Measurements from ENCODE around the gene CSMD2. TPM values are rescaled to one million over a fixed set of nuclear protein-coding genes. Genes with fewer than 3 reads are reported as not detected.

The CSMD2 gene
- total RNA-seq, 4 donors from 2014 or later = 0.09 to 0.20 TPM; not detected in 2

DNA sequence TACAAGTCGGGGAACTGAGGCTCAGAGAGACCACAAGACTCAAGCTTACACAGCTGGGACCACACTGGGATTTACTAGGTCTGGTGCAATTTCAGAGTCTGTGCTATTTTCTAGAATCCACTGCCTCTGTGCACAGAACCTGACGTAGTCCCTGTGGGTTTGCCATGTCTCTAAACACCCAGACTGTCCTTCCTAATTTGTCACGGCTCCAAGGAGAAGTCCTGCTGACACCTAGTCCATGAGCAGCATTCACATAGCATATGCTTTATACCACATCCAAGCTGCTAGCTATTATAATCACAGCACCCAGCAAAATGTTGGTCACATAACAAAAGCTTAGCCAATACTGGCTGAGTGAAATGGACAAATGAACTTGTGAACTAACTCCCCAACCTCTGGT lies 380.2 kb downstream of the CSMD2 start:
- in situ Hi-C loops (cut with MboI; ENCODE audit: low sequenced_read_pairs in 4 of 4) (no loop called here), intact Hi-C loops (cut with DNase I; ENCODE audit: low total_unique reads) (no loop called here)
- TF ChIP-seq, protein P1, sequence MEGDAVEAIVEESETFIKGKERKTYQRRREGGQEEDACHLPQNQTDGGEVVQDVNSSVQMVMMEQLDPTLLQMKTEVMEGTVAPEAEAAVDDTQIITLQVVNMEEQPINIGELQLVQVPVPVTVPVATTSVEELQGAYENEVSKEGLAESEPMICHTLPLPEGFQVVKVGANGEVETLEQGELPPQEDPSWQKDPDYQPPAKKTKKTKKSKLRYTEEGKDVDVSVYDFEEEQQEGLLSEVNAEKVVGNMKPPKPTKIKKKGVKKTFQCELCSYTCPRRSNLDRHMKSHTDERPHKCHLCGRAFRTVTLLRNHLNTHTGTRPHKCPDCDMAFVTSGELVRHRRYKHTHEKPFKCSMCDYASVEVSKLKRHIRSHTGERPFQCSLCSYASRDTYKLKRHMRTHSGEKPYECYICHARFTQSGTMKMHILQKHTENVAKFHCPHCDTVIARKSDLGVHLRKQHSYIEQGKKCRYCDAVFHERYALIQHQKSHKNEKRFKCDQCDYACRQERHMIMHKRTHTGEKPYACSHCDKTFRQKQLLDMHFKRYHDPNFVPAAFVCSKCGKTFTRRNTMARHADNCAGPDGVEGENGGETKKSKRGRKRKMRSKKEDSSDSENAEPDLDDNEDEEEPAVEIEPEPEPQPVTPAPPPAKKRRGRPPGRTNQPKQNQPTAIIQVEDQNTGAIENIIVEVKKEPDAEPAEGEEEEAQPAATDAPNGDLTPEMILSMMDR (IDR thresholded peaks at IDR 0.05 in 4 of 5, conservative IDR thresholded peaks at IDR 0.05 in 1 of 5) = no peak
- no peak for TF ChIP-seq POLR2A (IDR thresholded peaks at IDR 0.05)
- DNase-seq = no peak
- H3K4me3 ChIP-seq = no peak overlapping the region
- H3K27me3 ChIP-seq = no peaks in the 10 kb centered on the region
- H3K9me3 ChIP-seq = no peaks in the 10 kb centered on the region
- ATAC-seq = no peak
- no peaks in the 10 kb centered on the region for H3K36me3 ChIP-seq
- H3K27ac ChIP-seq = no peak overlapping the region
- H3K4me1 ChIP-seq = no peaks in the 10 kb centered on the region

DNA sequence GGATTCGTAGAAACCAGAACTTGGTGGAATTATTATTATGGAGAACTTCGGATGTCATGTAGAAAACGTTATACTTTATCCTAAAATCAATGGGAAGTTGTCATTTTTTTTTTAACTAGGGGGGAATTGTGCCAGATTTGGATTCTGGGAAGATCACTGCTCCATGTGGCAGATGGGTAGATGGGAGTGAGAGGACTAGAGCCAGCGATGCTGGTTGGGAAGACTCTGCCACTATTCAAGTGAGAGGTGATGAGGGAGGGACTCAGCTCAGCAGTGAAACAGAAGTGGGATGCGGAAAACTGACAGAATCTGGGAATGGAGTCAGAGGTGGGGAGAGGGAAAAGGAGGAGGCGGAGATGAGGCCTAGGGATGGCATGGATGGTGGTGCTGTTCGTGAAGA lies 382.3 kb downstream of the CSMD2 start:
- in situ Hi-C loops (cut with MboI; ENCODE audit: low sequenced_read_pairs in 4 of 4) = no loop called here
- Histone ChIP-seq H3K9me3 (no peaks in the 10 kb centered on the region), H3K27ac (no peak overlapping the region), H3K27me3 (no peaks in the 10 kb centered on the region), H3K4me3 (no peak overlapping the region), H3K4me1 (no peaks in the 10 kb centered on the region), H3K36me3 (no peaks in the 10 kb centered on the region)
- no peak for DNase-seq
- ATAC-seq = no peak
- intact Hi-C loops (cut with DNase I; ENCODE audit: low total_unique reads) = no loop called here
- TF ChIP-seq POLR2A (IDR thresholded peaks at IDR 0.05) = no peak
- TF ChIP-seq, protein P1 (IDR thresholded peaks at IDR 0.05 in 4 of 5, conservative IDR thresholded peaks at IDR 0.05 in 1 of 5) = no peak

DNA sequence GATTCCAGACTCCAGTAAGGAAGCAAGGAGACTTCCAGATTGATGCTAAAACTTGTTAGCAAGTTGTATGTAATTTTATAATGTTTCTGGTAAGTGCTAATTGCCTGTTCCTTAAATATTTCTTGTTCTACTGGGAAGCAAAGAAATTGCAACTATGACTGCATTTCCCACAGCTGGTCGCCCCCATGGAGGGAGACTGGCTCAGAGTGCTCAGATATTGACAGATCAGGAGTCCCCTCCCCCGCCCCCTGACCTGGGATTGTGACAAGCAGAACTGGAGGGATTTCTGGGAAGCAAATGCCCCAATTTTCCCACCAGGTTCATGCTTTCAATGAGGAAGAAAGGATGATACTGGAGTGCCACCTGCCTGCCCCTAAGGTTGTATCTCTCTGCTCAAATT lies 383.4 kb downstream of the CSMD2 start:
- ATAC-seq = no peak
- H3K4me1 ChIP-seq = no peaks in the 10 kb centered on the region
- no peaks in the 10 kb centered on the region for H3K27me3 ChIP-seq
- no peak for DNase-seq
- TF ChIP-seq, protein P1 (IDR thresholded peaks at IDR 0.05 in 4 of 5, conservative IDR thresholded peaks at IDR 0.05 in 1 of 5) = no peak
- no peak for TF ChIP-seq POLR2A (IDR thresholded peaks at IDR 0.05)
- no peaks in the 10 kb centered on the region for H3K36me3 ChIP-seq
- no peak overlapping the region for H3K4me3 ChIP-seq
- intact Hi-C loops (cut with DNase I; ENCODE audit: low total_unique reads) = no loop called here
- in situ Hi-C loops (cut with MboI; ENCODE audit: low sequenced_read_pairs in 4 of 4) = no loop called here
- no peak overlapping the region for H3K27ac ChIP-seq
- H3K9me3 ChIP-seq = no peaks in the 10 kb centered on the region

DNA sequence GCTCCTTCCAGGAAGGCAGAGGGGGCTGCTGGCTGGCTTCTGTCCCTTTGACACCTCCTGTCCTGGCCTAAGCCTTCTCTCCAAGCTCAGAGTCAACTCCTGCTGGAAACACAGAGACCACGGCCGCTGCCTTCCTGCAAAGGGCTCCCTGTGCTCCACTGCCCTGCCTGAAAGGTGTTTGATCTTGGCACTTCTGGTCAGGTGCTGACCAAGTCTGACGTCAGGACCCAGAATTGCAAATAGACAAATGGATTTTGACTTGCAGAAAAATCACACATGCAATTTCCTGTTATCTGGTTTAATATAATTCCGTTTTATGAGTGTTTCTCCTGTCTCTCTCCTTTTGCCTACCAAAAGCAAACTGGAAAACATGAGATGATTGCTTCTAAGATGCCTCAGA lies 387.7 kb downstream of the CSMD2 start:
- Histone ChIP-seq H3K36me3 (no peaks in the 10 kb centered on the region), H3K27ac (no peak overlapping the region), H3K27me3 (no peaks in the 10 kb centered on the region), H3K9me3 (no peaks in the 10 kb centered on the region), H3K4me3 (no peak overlapping the region), H3K4me1 (no peaks in the 10 kb centered on the region)
- no peak for ATAC-seq
- in situ Hi-C loops (cut with MboI; ENCODE audit: low sequenced_read_pairs in 4 of 4) (no loop called here), intact Hi-C loops (cut with DNase I; ENCODE audit: low total_unique reads) (no loop called here)
- no peak for TF ChIP-seq POLR2A (IDR thresholded peaks at IDR 0.05)
- TF ChIP-seq, protein P1 (IDR thresholded peaks at IDR 0.05 in 4 of 5, conservative IDR thresholded peaks at IDR 0.05 in 1 of 5) = no peak
- DNase-seq = no peak

DNA sequence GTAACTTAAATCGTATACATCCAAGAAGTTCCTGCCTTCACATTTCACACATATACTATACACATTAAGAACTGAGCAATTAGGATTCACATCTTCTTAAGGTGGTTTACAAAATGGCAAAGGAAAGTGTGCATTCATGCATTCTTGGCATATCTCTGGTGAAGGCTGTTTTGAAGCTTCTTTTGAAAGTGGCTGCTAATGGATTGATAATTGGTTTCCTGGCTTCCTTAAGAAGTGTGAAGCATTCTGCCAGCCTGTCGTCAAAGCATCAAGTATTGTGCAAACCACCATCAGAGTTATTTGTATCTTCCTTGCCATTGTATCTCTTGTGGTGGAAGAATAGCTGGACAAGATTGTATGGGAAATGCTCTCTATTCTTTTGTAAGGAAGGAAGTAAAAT lies 396.2 kb downstream of the CSMD2 start:
- ATAC-seq (no peak), DNase-seq (no peak)
- no peak for TF ChIP-seq POLR2A (IDR thresholded peaks at IDR 0.05)
- TF ChIP-seq, protein P1 (IDR thresholded peaks at IDR 0.05 in 4 of 5, conservative IDR thresholded peaks at IDR 0.05 in 1 of 5) = no peak
- intact Hi-C loops (cut with DNase I; ENCODE audit: low total_unique reads) = no loop called here
- H3K9me3 ChIP-seq = no peaks in the 10 kb centered on the region
- no peaks in the 10 kb centered on the region for H3K36me3 ChIP-seq
- in situ Hi-C loops (cut with MboI; ENCODE audit: low sequenced_read_pairs in 4 of 4) = no loop called here
- H3K4me3 ChIP-seq = no peak overlapping the region
- H3K4me1 ChIP-seq = no peaks in the 10 kb centered on the region
- H3K27ac ChIP-seq = no peak overlapping the region
- no peaks in the 10 kb centered on the region for H3K27me3 ChIP-seq

All from gastrocnemius medialis (tissue), 4 donors.